ENCODE data around the gene SLC8A1.

- TF ChIP-seq CTCF (IDR thresholded peaks at IDR 0.05) = no peak
- no peak for TF ChIP-seq POLR2A (IDR thresholded peaks at IDR 0.05)
Measured at GRCh38 chr2:40330096-40330495, 121.8 kb downstream of the SLC8A1 start.

All from breast epithelium (tissue), 3 donors.